ENCODE measurements around the gene E4F1. TPM values are rescaled to one million over a fixed set of nuclear protein-coding genes. Genes with fewer than 3 reads are reported as not detected.
A peak's percentile ranks its signal among the peaks of the same experiment; 100 is the strongest.
"Not testable (repeated sequence)": the region's sequence is repeated elsewhere in the genome, so short reads cannot be mapped to it uniquely, and the experiment has no call there.

E4F1 gene
- total RNA-seq, 2 donors from 2014 or later = 24.5 to 29.6 TPM

DNA sequence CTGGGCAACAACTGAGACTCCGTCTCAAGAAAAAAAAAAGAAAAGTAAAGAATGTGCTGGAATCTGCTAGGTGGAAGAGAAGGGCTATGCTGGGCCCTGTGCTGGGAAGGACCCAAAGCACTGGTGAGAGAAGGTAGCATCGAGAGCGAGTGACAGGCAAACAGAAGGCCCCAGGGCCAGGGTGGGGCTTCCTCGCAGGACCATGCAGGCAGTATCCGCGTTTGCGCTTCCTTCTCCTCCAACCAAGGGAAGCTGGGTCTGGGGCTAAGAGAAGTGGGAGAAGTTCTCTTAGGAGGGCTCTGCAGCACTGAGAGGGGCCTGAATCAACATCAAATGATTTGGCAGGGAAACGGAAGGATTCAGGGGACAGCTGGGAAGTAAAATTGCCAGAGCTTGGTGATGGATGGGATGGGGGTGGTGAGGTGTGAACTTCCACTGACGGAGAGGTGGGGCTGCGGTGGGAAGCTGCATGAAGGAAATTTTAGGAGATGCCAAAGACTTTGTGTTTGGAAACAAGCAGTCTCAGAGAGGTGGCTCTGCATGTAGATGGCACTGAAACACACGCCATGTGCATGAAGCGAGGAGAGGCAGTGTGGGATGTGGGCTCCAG lies 33.2 kb downstream of the E4F1 start:
- no peak for TF ChIP-seq CTCF (conservative IDR thresholded peaks at IDR 0.05)
- Histone ChIP-seq H3K4me1 (ENCODE audit: control insufficient read depth, insufficient read depth, low read length) (peaks cover 7% of the 10 kb centered on the region), H3K4me3 (ENCODE audit: low read length) (no peak overlapping the region), H3K27me3 (ENCODE audit: control insufficient read depth, insufficient read depth, low read length, poor library complexity, severe bottlenecking) (no peaks in the 10 kb centered on the region), H3K27ac (ENCODE audit: low read depth, low read length) (no peak overlapping the region), H3K36me3 (ENCODE audit: control insufficient read depth, insufficient read depth, low read length) (peaks cover 90% of the 10 kb centered on the region), H3K9ac (ENCODE audit: extremely low read depth, low read length, poor library complexity, severe bottlenecking) (no peak overlapping the region), H3K9me3 (ENCODE audit: control insufficient read depth, low read length) (no peaks in the 10 kb centered on the region)
- WGBS, 2 experiments (ENCODE audit: insufficient coverage in 1 of 2, insufficient read length in 1 of 2) = 97% methylated on average over 6 to 12 of the region's 12 CpGs
- Mint-ChIP-seq H3K4me1 (peaks cover 14% of the 10 kb centered on the region), H3K4me3 (no peak overlapping the region), H3K27ac (peak overlapping the region; percentile 48), H3K36me3 (ENCODE audit: low read depth) (peaks cover 76% of the 10 kb centered on the region), H3K27me3 (ENCODE audit: insufficient read depth) (no peaks in the 10 kb centered on the region), H3K9me3 (no peaks in the 10 kb centered on the region)
- DNase-seq = peak; percentile 40

GRCh38 chr16:2257726-2258125 lies 34.3 kb downstream of the E4F1 start:
- H3K4me3 ChIP-seq (ENCODE audit: low read length) = no peak overlapping the region
- 96 to 98% methylated on average over 5 to 6 of the region's 6 CpGs for WGBS, 2 experiments (ENCODE audit: insufficient coverage in 1 of 2, insufficient read length in 1 of 2)
- no peak overlapping the region for H3K9ac ChIP-seq (ENCODE audit: extremely low read depth, low read length, poor library complexity, severe bottlenecking)
- H3K4me1 Mint-ChIP-seq = peaks cover 8% of the 10 kb centered on the region
- no peaks in the 10 kb centered on the region for H3K27me3 Mint-ChIP-seq (ENCODE audit: insufficient read depth)
- no peak overlapping the region for H3K27ac ChIP-seq (ENCODE audit: low read depth, low read length)
- H3K27me3 ChIP-seq (ENCODE audit: control insufficient read depth, insufficient read depth, low read length, poor library complexity, severe bottlenecking) = no peaks in the 10 kb centered on the region
- H3K4me1 ChIP-seq (ENCODE audit: control insufficient read depth, insufficient read depth, low read length) = no peaks in the 10 kb centered on the region
- H3K27ac Mint-ChIP-seq = peak overlapping the region; percentile 55
- DNase-seq = no peak
- peaks cover 83% of the 10 kb centered on the region for H3K36me3 Mint-ChIP-seq (ENCODE audit: low read depth)
- H3K9me3 ChIP-seq (ENCODE audit: control insufficient read depth, low read length) = no peaks in the 10 kb centered on the region
- no peaks in the 10 kb centered on the region for H3K9me3 Mint-ChIP-seq
- TF ChIP-seq CTCF (conservative IDR thresholded peaks at IDR 0.05) = no peak
- H3K4me3 Mint-ChIP-seq = no peak overlapping the region
- peaks cover 98% of the 10 kb centered on the region for H3K36me3 ChIP-seq (ENCODE audit: control insufficient read depth, insufficient read depth, low read length)

GRCh38 chr16:2258530-2258929 lies 35.1 kb downstream of the E4F1 start:
- not testable (repeated sequence) for H3K9me3 ChIP-seq (ENCODE audit: control insufficient read depth, low read length); DNase-seq; H3K4me1 Mint-ChIP-seq; H3K27ac Mint-ChIP-seq; H3K27ac ChIP-seq (ENCODE audit: low read depth, low read length); H3K9ac ChIP-seq (ENCODE audit: extremely low read depth, low read length, poor library complexity, severe bottlenecking); H3K27me3 ChIP-seq (ENCODE audit: control insufficient read depth, insufficient read depth, low read length, poor library complexity, severe bottlenecking); H3K4me3 ChIP-seq (ENCODE audit: low read length); H3K4me3 Mint-ChIP-seq; H3K27me3 Mint-ChIP-seq (ENCODE audit: insufficient read depth); H3K4me1 ChIP-seq (ENCODE audit: control insufficient read depth, insufficient read depth, low read length); H3K9me3 Mint-ChIP-seq
- 86 to 96% methylated on average over 4 to 7 of the region's 7 CpGs for WGBS, 2 experiments (ENCODE audit: insufficient coverage in 1 of 2, insufficient read length in 1 of 2)
- peaks cover 83% of the 10 kb centered on the region for H3K36me3 Mint-ChIP-seq (ENCODE audit: low read depth)
- peaks cover 98% of the 10 kb centered on the region for H3K36me3 ChIP-seq (ENCODE audit: control insufficient read depth, insufficient read depth, low read length)

DNA sequence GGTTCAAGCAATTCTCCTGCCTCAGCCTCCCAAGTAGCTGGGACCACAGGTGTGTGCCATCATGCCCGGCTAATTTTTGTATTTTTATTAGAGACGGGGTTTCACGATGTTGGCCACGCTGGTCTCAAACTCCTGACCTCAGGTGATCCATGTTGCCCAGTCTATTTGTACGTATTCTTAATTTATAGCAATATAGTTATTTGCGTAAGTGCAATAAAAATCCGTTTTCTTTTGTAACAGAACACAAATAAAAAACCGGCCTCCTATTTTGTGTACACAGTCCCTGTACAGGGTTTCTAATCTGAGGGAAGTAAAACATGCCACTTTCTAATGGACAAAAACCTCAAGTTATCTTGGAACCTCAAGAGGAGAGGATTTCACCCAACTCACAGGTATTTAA lies 36.9 kb downstream of the E4F1 start:
- peaks cover 89% of the 10 kb centered on the region for H3K36me3 Mint-ChIP-seq (ENCODE audit: low read depth)
- no peak overlapping the region for H3K27ac Mint-ChIP-seq
- H3K4me1 ChIP-seq (ENCODE audit: control insufficient read depth, insufficient read depth, low read length) = no peaks in the 10 kb centered on the region
- no peak overlapping the region for H3K9ac ChIP-seq (ENCODE audit: extremely low read depth, low read length, poor library complexity, severe bottlenecking)
- no peak for DNase-seq
- no peak overlapping the region for H3K27ac ChIP-seq (ENCODE audit: low read depth, low read length)
- TF ChIP-seq CTCF (conservative IDR thresholded peaks at IDR 0.05) = no peak
- no peaks in the 10 kb centered on the region for H3K27me3 ChIP-seq (ENCODE audit: control insufficient read depth, insufficient read depth, low read length, poor library complexity, severe bottlenecking)
- no peaks in the 10 kb centered on the region for H3K27me3 Mint-ChIP-seq (ENCODE audit: insufficient read depth)
- H3K9me3 ChIP-seq (ENCODE audit: control insufficient read depth, low read length) = no peaks in the 10 kb centered on the region
- peaks cover 7% of the 10 kb centered on the region for H3K4me1 Mint-ChIP-seq
- 97 to 98% methylated on average over 8 of the region's 8 CpGs for WGBS, 2 experiments (ENCODE audit: insufficient coverage in 1 of 2, insufficient read length in 1 of 2)
- H3K36me3 ChIP-seq (ENCODE audit: control insufficient read depth, insufficient read depth, low read length) = peaks cover 100% of the 10 kb centered on the region
- no peak overlapping the region for H3K4me3 Mint-ChIP-seq
- no peaks in the 10 kb centered on the region for H3K9me3 Mint-ChIP-seq
- H3K4me3 ChIP-seq (ENCODE audit: low read length) = no peak overlapping the region

All from endodermal cell (in vitro differentiated cells).